Natural killer cell (primary cell): Measurements from ENCODE around the gene EP400. TPM values are rescaled to one million over a fixed set of nuclear protein-coding genes. Genes with fewer than 3 reads are reported as not detected.

Experiments
- ATAC-seq, 3 donors: fragments of 150-1000 bp in 2 of 3; fragments of 200-7000 bp in 1 of 3; cut with Tn5 transposase; 1 replicate in 1 of 3; 2 replicates in 2 of 3; pipeline ENCODE4 v1.10.0; 2021; ENCODE audit warnings: mild to moderate bottlenecking in 2 of 3, moderate library complexity in 2 of 3
- DNase-seq, 2 donors: peaks; one replicate each; pipeline versions ENCODE4 v3.0.0 to v3.0.0-alpha.2; 2013 to 2021; ENCODE audit warnings: mixed read lengths in 1 of 2
- H3K27ac ChIP-seq: one replicate; pipeline ENCODE4 v1.5.1; 2013; ENCODE audit warnings: mild to moderate bottlenecking, low read length
- H3K27me3 ChIP-seq: one replicate; pipeline ENCODE4 v1.6.1; 2013; ENCODE audit warnings: low read length; ENCODE audit not compliant: control insufficient read depth, insufficient read depth
- H3K36me3 ChIP-seq: one replicate; pipeline ENCODE4 v1.6.1; 2013; ENCODE audit warnings: low read length; ENCODE audit not compliant: control insufficient read depth, insufficient read depth
- H3K4me1 ChIP-seq: one replicate; pipeline ENCODE4 v1.6.1; 2013; ENCODE audit warnings: low read length; ENCODE audit not compliant: control insufficient read depth, insufficient read depth
- H3K4me3 ChIP-seq: one replicate; pipeline ENCODE4 v1.5.1; 2013; ENCODE audit warnings: low read length
- H3K9me3 ChIP-seq: one replicate; pipeline ENCODE4 v1.6.1; 2013; ENCODE audit warnings: low read length; ENCODE audit not compliant: control insufficient read depth, insufficient read depth
- H3K27ac Mint-ChIP-seq, 2 donors: one replicate each; pipeline ENCODE4 v1.8.0; 2022; ENCODE audit warnings: mild to moderate bottlenecking in 2 of 2, mixed read lengths in 2 of 2, moderate library complexity in 1 of 2
- H3K27me3 Mint-ChIP-seq, 2 donors: one replicate each; pipeline ENCODE4 v1.8.0; 2022; ENCODE audit warnings: low read depth in 2 of 2, mixed read lengths in 2 of 2
- H3K36me3 Mint-ChIP-seq: one replicate; pipeline ENCODE4 v1.8.0; 2022; ENCODE audit warnings: mixed read lengths
- H3K4me1 Mint-ChIP-seq, 2 donors: one replicate each; pipeline ENCODE4 v1.8.0; 2022; ENCODE audit warnings: mixed read lengths in 2 of 2
- H3K4me3 Mint-ChIP-seq: one replicate; pipeline ENCODE4 v1.8.0; 2022; ENCODE audit warnings: mild to moderate bottlenecking, moderate library complexity, mixed read lengths
- H3K9me3 Mint-ChIP-seq, 2 donors: one replicate each; pipeline ENCODE4 v1.8.0; 2022; ENCODE audit warnings: mixed read lengths in 2 of 2
- WGBS: methylation state at CpG from one replicate; pipeline ENCODE4 v1.1.7; 2013; ENCODE audit warnings: missing lambda C conversion rate; ENCODE audit not compliant: insufficient coverage; 5-methylcytosine and 5-hydroxymethylcytosine counted together
- intact Hi-C: fragments of 100-400 bp; cut with micrococcal nuclease; formaldehyde crosslinking; loops from one replicate; pipeline ENCODE4 v1.14.2; 2022
- total RNA-seq, 4 donors: library from RNA; stranded (reverse); fragments of 120-200 nt in 1 of 4; gene quantifications; one replicate each; pipeline versions ENCODE4 v1.2.3 to v1.2.4, GENCODE V29; 2013 to 2022
- TF ChIP-seq, protein P1 (sequence below): fragments of 200-600 bp; IDR thresholded peaks from one replicate; pipeline ENCODE4 v1.8.0; 2022; ENCODE audit warnings: antibody characterized with exemption

The EP400 gene
- total RNA-seq, 3 donors from 2014 or later (not counting 1 experiment from before 2014, with no cell fraction given) = 62.8 to 81.1 (median 80.1) TPM

GRCh38 chr12:131908092-131909080 is 41.4 kb upstream of the EP400 start:
- ATAC-seq (no peak), DNase-seq (no peak)
- no peak overlapping the region for H3K27ac Mint-ChIP-seq
- no peaks in the 10 kb centered on the region for H3K27me3 Mint-ChIP-seq
- Histone ChIP-seq H3K4me1 (peaks cover 5% of the 10 kb centered on the region), H3K9me3 (no peaks in the 10 kb centered on the region), H3K27me3 (no peaks in the 10 kb centered on the region), H3K4me3 (no peak overlapping the region), H3K27ac (no peak overlapping the region), H3K36me3 (peaks cover 25% of the 10 kb centered on the region)
- H3K9me3 Mint-ChIP-seq = no peaks in the 10 kb centered on the region
- whole genome bisulfite sequencing = 98% methylated on average over 96 of the region's 96 CpGs
- intact Hi-C loops = no loop called here
- no peaks in the 10 kb centered on the region for H3K36me3 Mint-ChIP-seq
- TF ChIP-seq, protein P1, sequence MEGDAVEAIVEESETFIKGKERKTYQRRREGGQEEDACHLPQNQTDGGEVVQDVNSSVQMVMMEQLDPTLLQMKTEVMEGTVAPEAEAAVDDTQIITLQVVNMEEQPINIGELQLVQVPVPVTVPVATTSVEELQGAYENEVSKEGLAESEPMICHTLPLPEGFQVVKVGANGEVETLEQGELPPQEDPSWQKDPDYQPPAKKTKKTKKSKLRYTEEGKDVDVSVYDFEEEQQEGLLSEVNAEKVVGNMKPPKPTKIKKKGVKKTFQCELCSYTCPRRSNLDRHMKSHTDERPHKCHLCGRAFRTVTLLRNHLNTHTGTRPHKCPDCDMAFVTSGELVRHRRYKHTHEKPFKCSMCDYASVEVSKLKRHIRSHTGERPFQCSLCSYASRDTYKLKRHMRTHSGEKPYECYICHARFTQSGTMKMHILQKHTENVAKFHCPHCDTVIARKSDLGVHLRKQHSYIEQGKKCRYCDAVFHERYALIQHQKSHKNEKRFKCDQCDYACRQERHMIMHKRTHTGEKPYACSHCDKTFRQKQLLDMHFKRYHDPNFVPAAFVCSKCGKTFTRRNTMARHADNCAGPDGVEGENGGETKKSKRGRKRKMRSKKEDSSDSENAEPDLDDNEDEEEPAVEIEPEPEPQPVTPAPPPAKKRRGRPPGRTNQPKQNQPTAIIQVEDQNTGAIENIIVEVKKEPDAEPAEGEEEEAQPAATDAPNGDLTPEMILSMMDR = no peak
- H3K4me1 Mint-ChIP-seq = peaks cover 0 to 13% of the 10 kb centered on the region in 2 donors
- no peak overlapping the region for H3K4me3 Mint-ChIP-seq

DNA sequence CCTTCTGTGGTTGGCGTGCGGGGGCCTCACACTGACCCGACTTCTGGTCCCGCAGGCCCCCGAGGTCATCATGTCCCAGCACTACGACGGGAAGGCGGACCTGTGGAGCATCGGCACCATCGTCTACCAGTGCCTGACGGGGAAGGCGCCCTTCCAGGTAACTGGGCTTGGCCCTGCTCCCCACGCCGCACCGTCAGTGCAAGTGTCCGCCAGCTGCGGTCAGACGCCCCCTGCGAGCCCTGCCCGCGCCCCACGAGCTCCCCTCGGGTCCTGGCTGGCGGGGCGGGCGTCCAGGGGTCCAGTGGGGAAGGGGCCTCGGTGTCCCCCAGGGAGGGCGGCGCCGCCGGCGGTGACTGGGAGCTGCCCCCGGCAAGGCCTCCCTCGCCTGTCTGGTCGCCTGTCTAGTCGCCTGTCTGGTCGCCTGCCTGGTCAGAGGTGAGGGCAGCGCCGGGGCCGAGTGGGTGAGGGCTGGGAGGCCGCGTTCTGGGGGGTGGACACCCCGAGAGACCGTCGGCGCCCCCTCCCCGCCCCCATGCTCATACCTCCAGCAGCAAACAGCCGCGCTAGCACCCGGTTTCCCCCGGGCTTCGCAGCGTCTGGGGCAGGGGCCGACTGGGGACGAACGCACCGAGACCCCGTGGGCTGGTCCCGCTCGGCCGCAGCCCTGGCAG is 40.5 kb upstream of the EP400 start:
- Mint-ChIP-seq H3K9me3 (no peaks in the 10 kb centered on the region), H3K4me3 (no peak overlapping the region), H3K27me3 (no peaks in the 10 kb centered on the region), H3K36me3 (no peaks in the 10 kb centered on the region), H3K4me1 (peaks cover 0 to 7% of the 10 kb centered on the region in 2 donors), H3K27ac (no peak overlapping the region)
- H3K9me3 ChIP-seq = no peaks in the 10 kb centered on the region
- ATAC-seq = no peak
- no peaks in the 10 kb centered on the region for H3K27me3 ChIP-seq
- WGBS = 98% methylated on average over 61 of the region's 61 CpGs
- intact Hi-C loops = no loop called here
- no peak overlapping the region for H3K27ac ChIP-seq
- peaks cover 28% of the 10 kb centered on the region for H3K36me3 ChIP-seq
- TF ChIP-seq, protein P1 = no peak
- no peak for DNase-seq
- H3K4me3 ChIP-seq = no peak overlapping the region
- H3K4me1 ChIP-seq = peaks cover 5% of the 10 kb centered on the region

GRCh38 chr12:131909752-131910219 is 40.0 kb upstream of the EP400 start:
- H3K36me3 Mint-ChIP-seq = no peaks in the 10 kb centered on the region
- H3K4me3 Mint-ChIP-seq = no peak overlapping the region
- peaks cover 0 to 7% of the 10 kb centered on the region in 2 donors for H3K4me1 Mint-ChIP-seq
- no peak overlapping the region for H3K27ac Mint-ChIP-seq
- no peaks in the 10 kb centered on the region for H3K9me3 Mint-ChIP-seq
- H3K36me3 ChIP-seq = peaks cover 33% of the 10 kb centered on the region
- intact Hi-C loops = no loop called here
- no peak overlapping the region for H3K27ac ChIP-seq
- peaks cover 5% of the 10 kb centered on the region for H3K4me1 ChIP-seq
- WGBS = 95% methylated on average over 26 of the region's 26 CpGs
- H3K27me3 ChIP-seq = no peaks in the 10 kb centered on the region
- no peaks in the 10 kb centered on the region for H3K9me3 ChIP-seq
- H3K27me3 Mint-ChIP-seq = no peaks in the 10 kb centered on the region
- DNase-seq (no peak), ATAC-seq (no peak)
- TF ChIP-seq, protein P1 = no peak
- H3K4me3 ChIP-seq = no peak overlapping the region
